Liver (tissue), 9 donors: Measurements from ENCODE around the gene TXNDC11. TPM values are rescaled to one million over a fixed set of nuclear protein-coding genes. Genes with fewer than 3 reads are reported as not detected.

Source experiments
- DNase-seq: peaks from one replicate; pipeline ENCODE4 v3.0.0-alpha.2; 2017; ENCODE audit warnings: low spot score
- H3K27ac ChIP-seq, 2 donors: one replicate each; pipeline ENCODE4 v1.7.0; 2013; ENCODE audit warnings: inconsistent platforms in 2 of 2, low read length in 2 of 2, control low read depth in 1 of 2, low read depth in 1 of 2, mild to moderate bottlenecking in 1 of 2
- H3K27me3 ChIP-seq, 4 donors: one replicate each; pipeline versions ENCODE4 v1.6.1 to v1.7.0; 2013; ENCODE audit warnings: low read length in 3 of 4, inconsistent platforms in 1 of 4, mild to moderate bottlenecking in 1 of 4, moderate library complexity in 1 of 4; ENCODE audit not compliant: control insufficient read depth in 4 of 4, insufficient read depth in 4 of 4
- H3K36me3 ChIP-seq, 4 donors: one replicate each; pipeline versions ENCODE4 v1.6.1 to v1.7.0; 2013; ENCODE audit warnings: low read length in 3 of 4, mild to moderate bottlenecking in 3 of 4, low read depth in 1 of 4, moderate library complexity in 1 of 4; ENCODE audit not compliant: control insufficient read depth in 4 of 4, insufficient read depth in 3 of 4
- H3K4me1 ChIP-seq, 4 donors: one replicate each; pipeline versions ENCODE4 v1.6.1 to v1.7.0; 2013; ENCODE audit warnings: low read length in 3 of 4, mild to moderate bottlenecking in 3 of 4, moderate library complexity in 1 of 4; ENCODE audit not compliant: control insufficient read depth in 4 of 4, insufficient read depth in 4 of 4
- H3K4me3 ChIP-seq, 3 donors: one replicate each; pipeline versions ENCODE4 v1.6.1 to v1.7.0; 2013; ENCODE audit warnings: low read length in 3 of 3, control low read depth in 1 of 3, low read depth in 1 of 3, mild to moderate bottlenecking in 1 of 3
- H3K9ac ChIP-seq, 2 donors: one replicate each; pipeline ENCODE4 v1.7.0; 2013; ENCODE audit warnings: low read length in 2 of 2, mild to moderate bottlenecking in 2 of 2, moderate library complexity in 2 of 2, control low read depth in 1 of 2, low read depth in 1 of 2
- H3K9me3 ChIP-seq, 4 donors: one replicate each; pipeline versions ENCODE4 v1.6.1 to v1.7.0; 2013; ENCODE audit warnings: low read length in 3 of 4; ENCODE audit not compliant: control insufficient read depth in 4 of 4
- EGR1 ChIP-seq, 2 donors: IDR thresholded peaks; 2 replicates each; pipeline ENCODE4 v1.6.1; 2016 to 2018; ENCODE audit warnings: antibody characterized with exemption in 2 of 2, low read depth in 2 of 2
- FOXA1 ChIP-seq: IDR thresholded peaks from 2 replicates; pipeline ENCODE4 v1.6.1; 2016; ENCODE audit warnings: antibody characterized with exemption
- FOXA2 ChIP-seq: IDR thresholded peaks from 2 replicates; pipeline ENCODE4 v1.6.1; 2016; ENCODE audit warnings: antibody characterized with exemption
- GABPA ChIP-seq, 2 donors: IDR thresholded peaks in 1 of 2; conservative IDR thresholded peaks in 1 of 2; 2 replicates each; pipeline ENCODE4 v1.6.1; 2016; ENCODE audit warnings: antibody characterized with exemption in 2 of 2, mild to moderate bottlenecking in 1 of 2, moderate library complexity in 1 of 2
- HNF4A ChIP-seq, 2 donors: conservative IDR thresholded peaks; 2 replicates each; pipeline ENCODE4 v1.6.1; 2016; ENCODE audit warnings: antibody characterized with exemption in 2 of 2, mild to moderate bottlenecking in 2 of 2
- HNF4G ChIP-seq: IDR thresholded peaks from 2 replicates; pipeline ENCODE4 v1.6.1; 2016; ENCODE audit warnings: antibody characterized with exemption
- JUND ChIP-seq, 2 donors: IDR thresholded peaks; 2 replicates each; pipeline ENCODE4 v1.6.1; 2016; ENCODE audit warnings: antibody characterized with exemption in 2 of 2
- NR2F2 ChIP-seq: IDR thresholded peaks from 2 replicates; pipeline ENCODE4 v1.6.1; 2016; ENCODE audit warnings: antibody characterized with exemption
- RAD21 ChIP-seq, 2 donors: IDR thresholded peaks; 2 replicates each; pipeline ENCODE4 v1.6.1; 2016; ENCODE audit warnings: antibody characterized with exemption in 2 of 2, mild to moderate bottlenecking in 2 of 2
- RXRA ChIP-seq, 2 donors: IDR thresholded peaks; 2 replicates each; pipeline ENCODE4 v1.6.1; 2017 to 2018; ENCODE audit warnings: antibody characterized with exemption in 2 of 2, mild to moderate bottlenecking in 1 of 2
- SP1 ChIP-seq: IDR thresholded peaks from 2 replicates; pipeline ENCODE4 v1.6.1; 2018; ENCODE audit warnings: antibody characterized with exemption, mild to moderate bottlenecking
- TAF1 ChIP-seq: conservative IDR thresholded peaks from 2 replicates; pipeline ENCODE4 v1.6.1; 2016; ENCODE audit warnings: antibody characterized with exemption, mild to moderate bottlenecking
- YY1 ChIP-seq: IDR thresholded peaks from 2 replicates; pipeline ENCODE4 v1.6.1; 2016; ENCODE audit warnings: antibody characterized with exemption, mild to moderate bottlenecking
- WGBS: extraction: QIAGEN DNeasy Blood & Tissue Kit; methylation state at CpG from one replicate; pipeline ENCODE4 v1.1.7; 2013; 5-methylcytosine and 5-hydroxymethylcytosine counted together
- polyA plus RNA-seq, 2 donors: library from polyadenylated mRNA; stranded (reverse) in 1 of 2; unstranded in 1 of 2; fragments of 200-250 nt in 1 of 2; fragments of >200 nt in 1 of 2; fragmentation: Nextera tagmentation in 1 of 2; extraction: Ambion mirVana in 1 of 2; gene quantifications; one replicate each; pipeline versions ENCODE4 v1.2.1 to v1.2.3, GENCODE V29; 2013 to 2015
- total RNA-seq, 2 donors: library from RNA; depleted of rRNA; stranded (reverse); fragments of >200 nt; gene quantifications; one replicate each; pipeline ENCODE4 v1.2.3, GENCODE V29; 2014
- TF ChIP-seq, protein P1 (sequence below): IDR thresholded peaks from 2 replicates; pipeline ENCODE4 v1.6.1; 2016; ENCODE audit warnings: antibody characterized with exemption
- TF ChIP-seq, protein P2 (sequence below): fragments of 150-350 bp; IDR thresholded peaks from 2 replicates; pipeline ENCODE4 v1.5.1; 2017; ENCODE audit warnings: improper control_type of control experiment, low read depth, low read length; ENCODE audit not compliant: missing input control
- TF ChIP-seq, protein P3 (sequence below): IDR thresholded peaks from 2 replicates; pipeline ENCODE4 v1.6.1; 2016; ENCODE audit warnings: antibody characterized with exemption
- TF ChIP-seq, protein P4 (sequence below): IDR thresholded peaks from 2 replicates; pipeline ENCODE4 v1.6.1; 2016; ENCODE audit warnings: antibody characterized with exemption, mild to moderate bottlenecking
- TF ChIP-seq, protein P5 (sequence below): IDR thresholded peaks from 2 replicates; pipeline ENCODE4 v1.6.1; 2016; ENCODE audit warnings: antibody characterized with exemption
- donor health status: healthy.
- donor health status: healthy.
- donor health status: healthy.
- donor health status: healthy.
- donor health status: healthy.

Gene TXNDC11
- total and polyA plus RNA-seq, 4 donors: 26.4 to 63.5 (median 48.5) TPM

DNA sequence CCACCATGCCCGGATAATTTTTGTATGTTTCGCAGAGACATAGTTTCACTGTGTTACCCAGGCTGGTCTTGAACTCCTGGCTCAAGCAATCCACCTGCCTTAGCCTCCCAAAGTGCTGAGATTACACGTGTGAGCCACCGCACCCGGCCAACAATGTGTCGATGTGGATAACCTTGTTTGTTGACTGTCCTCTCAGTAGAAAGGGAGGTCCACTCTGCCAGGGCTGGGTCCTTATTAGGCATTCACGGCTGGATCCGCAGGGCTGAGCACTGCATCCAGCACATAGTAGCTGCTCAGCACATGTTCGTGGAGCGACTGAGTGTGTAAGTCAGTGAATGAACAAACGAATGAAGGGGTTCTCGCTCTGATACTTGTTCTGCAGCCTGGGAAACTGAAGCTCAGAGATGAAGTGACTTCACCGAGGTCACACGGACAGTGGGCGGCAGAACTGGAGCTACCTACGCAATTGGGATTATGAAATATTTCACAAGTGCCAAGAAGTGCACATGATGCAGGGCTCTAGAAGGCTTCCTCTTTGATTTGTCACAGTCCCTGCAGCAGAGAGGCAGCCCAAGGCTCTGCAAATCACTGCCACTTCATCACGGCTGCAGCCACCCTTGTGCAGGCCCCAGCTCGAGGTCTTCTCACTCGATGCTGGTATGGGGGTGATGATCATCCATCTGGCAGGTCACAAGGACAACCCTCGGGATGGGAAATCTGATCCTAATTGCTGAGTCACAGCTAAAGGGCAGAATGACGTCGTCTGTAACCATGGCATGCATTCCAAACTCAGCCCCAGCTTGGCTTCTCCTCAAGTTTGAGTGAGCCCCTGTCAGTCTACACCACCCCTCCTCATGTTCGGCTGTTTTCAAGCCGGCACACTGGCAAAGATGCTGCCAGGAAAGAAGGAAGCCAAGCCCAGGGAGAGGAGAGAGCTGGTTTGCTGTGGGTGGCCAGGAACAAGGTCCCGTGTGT is 102.4 kb downstream of the TXNDC11 start:
- 25% methylated on average over 25 of the region's 25 CpGs for WGBS
- Histone ChIP-seq H3K27ac (peak overlapping the region; percentile 94 to 97), H3K9me3 (no peaks in the 10 kb centered on the region), H3K36me3 (no peaks in the 10 kb centered on the region), H3K27me3 (no peaks in the 10 kb centered on the region), H3K9ac (peak overlapping the region; percentile 52 to 68), H3K4me1 (peaks cover 3 to 17% (median 11%) of the 10 kb centered on the region in 4 donors), H3K4me3 (no peak overlapping the region)
- TF ChIP-seq JUND (IDR thresholded peaks at IDR 0.05) (peak; percentile 77 to 83), YY1 (peak; percentile 77), RAD21 (IDR thresholded peaks at IDR 0.05) (peak; percentile 53 to 58), SP1 (peak; percentile 87), GABPA (IDR thresholded peaks at IDR 0.05 in 1 of 2, conservative IDR thresholded peaks at IDR 0.05 in 1 of 2) (no peak), FOXA2 (peak; percentile 32), TAF1 (no peak), FOXA1 (no peak), HNF4G (no peak), EGR1 (IDR thresholded peaks at IDR 0.05; ENCODE audit: low read depth in 2 of 2) (peak; percentile 71 to 82), HNF4A (conservative IDR thresholded peaks at IDR 0.05) (peak; percentile 44 to 59), RXRA (IDR thresholded peaks at IDR 0.05) (peak; percentile 78 to 93), NR2F2 (peak; percentile 71)
- TF ChIP-seq, protein P1, sequence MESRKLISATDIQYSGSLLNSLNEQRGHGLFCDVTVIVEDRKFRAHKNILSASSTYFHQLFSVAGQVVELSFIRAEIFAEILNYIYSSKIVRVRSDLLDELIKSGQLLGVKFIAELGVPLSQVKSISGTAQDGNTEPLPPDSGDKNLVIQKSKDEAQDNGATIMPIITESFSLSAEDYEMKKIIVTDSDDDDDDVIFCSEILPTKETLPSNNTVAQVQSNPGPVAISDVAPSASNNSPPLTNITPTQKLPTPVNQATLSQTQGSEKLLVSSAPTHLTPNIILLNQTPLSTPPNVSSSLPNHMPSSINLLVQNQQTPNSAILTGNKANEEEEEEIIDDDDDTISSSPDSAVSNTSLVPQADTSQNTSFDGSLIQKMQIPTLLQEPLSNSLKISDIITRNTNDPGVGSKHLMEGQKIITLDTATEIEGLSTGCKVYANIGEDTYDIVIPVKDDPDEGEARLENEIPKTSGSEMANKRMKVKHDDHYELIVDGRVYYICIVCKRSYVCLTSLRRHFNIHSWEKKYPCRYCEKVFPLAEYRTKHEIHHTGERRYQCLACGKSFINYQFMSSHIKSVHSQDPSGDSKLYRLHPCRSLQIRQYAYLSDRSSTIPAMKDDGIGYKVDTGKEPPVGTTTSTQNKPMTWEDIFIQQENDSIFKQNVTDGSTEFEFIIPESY: peak; percentile 89
- TF ChIP-seq, protein P2, sequence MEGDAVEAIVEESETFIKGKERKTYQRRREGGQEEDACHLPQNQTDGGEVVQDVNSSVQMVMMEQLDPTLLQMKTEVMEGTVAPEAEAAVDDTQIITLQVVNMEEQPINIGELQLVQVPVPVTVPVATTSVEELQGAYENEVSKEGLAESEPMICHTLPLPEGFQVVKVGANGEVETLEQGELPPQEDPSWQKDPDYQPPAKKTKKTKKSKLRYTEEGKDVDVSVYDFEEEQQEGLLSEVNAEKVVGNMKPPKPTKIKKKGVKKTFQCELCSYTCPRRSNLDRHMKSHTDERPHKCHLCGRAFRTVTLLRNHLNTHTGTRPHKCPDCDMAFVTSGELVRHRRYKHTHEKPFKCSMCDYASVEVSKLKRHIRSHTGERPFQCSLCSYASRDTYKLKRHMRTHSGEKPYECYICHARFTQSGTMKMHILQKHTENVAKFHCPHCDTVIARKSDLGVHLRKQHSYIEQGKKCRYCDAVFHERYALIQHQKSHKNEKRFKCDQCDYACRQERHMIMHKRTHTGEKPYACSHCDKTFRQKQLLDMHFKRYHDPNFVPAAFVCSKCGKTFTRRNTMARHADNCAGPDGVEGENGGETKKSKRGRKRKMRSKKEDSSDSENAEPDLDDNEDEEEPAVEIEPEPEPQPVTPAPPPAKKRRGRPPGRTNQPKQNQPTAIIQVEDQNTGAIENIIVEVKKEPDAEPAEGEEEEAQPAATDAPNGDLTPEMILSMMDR: no peak
- TF ChIP-seq, protein P3, sequence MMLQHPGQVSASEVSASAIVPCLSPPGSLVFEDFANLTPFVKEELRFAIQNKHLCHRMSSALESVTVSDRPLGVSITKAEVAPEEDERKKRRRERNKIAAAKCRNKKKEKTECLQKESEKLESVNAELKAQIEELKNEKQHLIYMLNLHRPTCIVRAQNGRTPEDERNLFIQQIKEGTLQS: peak; percentile 90
- TF ChIP-seq, protein P4, sequence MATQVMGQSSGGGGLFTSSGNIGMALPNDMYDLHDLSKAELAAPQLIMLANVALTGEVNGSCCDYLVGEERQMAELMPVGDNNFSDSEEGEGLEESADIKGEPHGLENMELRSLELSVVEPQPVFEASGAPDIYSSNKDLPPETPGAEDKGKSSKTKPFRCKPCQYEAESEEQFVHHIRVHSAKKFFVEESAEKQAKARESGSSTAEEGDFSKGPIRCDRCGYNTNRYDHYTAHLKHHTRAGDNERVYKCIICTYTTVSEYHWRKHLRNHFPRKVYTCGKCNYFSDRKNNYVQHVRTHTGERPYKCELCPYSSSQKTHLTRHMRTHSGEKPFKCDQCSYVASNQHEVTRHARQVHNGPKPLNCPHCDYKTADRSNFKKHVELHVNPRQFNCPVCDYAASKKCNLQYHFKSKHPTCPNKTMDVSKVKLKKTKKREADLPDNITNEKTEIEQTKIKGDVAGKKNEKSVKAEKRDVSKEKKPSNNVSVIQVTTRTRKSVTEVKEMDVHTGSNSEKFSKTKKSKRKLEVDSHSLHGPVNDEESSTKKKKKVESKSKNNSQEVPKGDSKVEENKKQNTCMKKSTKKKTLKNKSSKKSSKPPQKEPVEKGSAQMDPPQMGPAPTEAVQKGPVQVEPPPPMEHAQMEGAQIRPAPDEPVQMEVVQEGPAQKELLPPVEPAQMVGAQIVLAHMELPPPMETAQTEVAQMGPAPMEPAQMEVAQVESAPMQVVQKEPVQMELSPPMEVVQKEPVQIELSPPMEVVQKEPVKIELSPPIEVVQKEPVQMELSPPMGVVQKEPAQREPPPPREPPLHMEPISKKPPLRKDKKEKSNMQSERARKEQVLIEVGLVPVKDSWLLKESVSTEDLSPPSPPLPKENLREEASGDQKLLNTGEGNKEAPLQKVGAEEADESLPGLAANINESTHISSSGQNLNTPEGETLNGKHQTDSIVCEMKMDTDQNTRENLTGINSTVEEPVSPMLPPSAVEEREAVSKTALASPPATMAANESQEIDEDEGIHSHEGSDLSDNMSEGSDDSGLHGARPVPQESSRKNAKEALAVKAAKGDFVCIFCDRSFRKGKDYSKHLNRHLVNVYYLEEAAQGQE: peak; percentile 91
- TF ChIP-seq, protein P5, sequence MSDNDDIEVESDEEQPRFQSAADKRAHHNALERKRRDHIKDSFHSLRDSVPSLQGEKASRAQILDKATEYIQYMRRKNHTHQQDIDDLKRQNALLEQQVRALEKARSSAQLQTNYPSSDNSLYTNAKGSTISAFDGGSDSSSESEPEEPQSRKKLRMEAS: peak; percentile 80
- DNase-seq: no peak
